Common myeloid progenitor, CD34-positive (primary cell): Measurements from ENCODE around the gene OLFM1.

Source experiments
- CTCF ChIA-PET: fragments of 350-600 bp; sonication (Branson Sonifier 250); formaldehyde crosslinking; loops from one replicate; lab custom pipeline; 2021; ENCODE audit warnings: antibody characterized with exemption; lab: Charles Lee
- POLR2A ChIA-PET: fragments of 350-600 bp; sonication (Branson Sonifier 250); formaldehyde crosslinking; loops from one replicate; lab custom pipeline; 2021; ENCODE audit warnings: antibody characterized with exemption; lab: Charles Lee
- DNase-seq, 3 donors: peaks; one replicate each; pipeline versions ENCODE4 v3.0.0 to v3.0.0-alpha.2; 2013
- H3K27ac ChIP-seq, 2 experiments: 1 replicate in 1 of 2; 2 replicates in 1 of 2; pipeline ENCODE4 v1.7.0; 2013; ENCODE audit warnings: inconsistent platforms in 2 of 2, low read length in 2 of 2, mild to moderate bottlenecking in 2 of 2, low read depth in 1 of 2, moderate library complexity in 1 of 2; ENCODE audit not compliant: severe bottlenecking in 2 of 2, insufficient read depth in 1 of 2, poor library complexity in 1 of 2
- H3K27me3 ChIP-seq, 5 experiments: replicated peaks in 2 of 5; 1 replicate in 3 of 5; 2 replicates in 2 of 5; pipeline versions ENCODE4 v1.6.1 to v1.7.0; 2013; ENCODE audit warnings: low read length in 4 of 5, mild to moderate bottlenecking in 2 of 5, moderate library complexity in 2 of 5, inconsistent platforms in 1 of 5; ENCODE audit not compliant: insufficient read depth in 5 of 5, control insufficient read depth in 4 of 5
- H3K36me3 ChIP-seq, 4 experiments: 1 replicate in 2 of 4; 2 replicates in 2 of 4; pipeline versions ENCODE4 v1.6.1 to v1.7.0; 2013; ENCODE audit warnings: low read length in 3 of 4, control low read depth in 1 of 4, mild to moderate bottlenecking in 1 of 4; ENCODE audit not compliant: control insufficient read depth in 4 of 4, insufficient read depth in 4 of 4
- H3K4me1 ChIP-seq, 4 experiments: 1 replicate in 3 of 4; 2 replicates in 1 of 4; pipeline versions ENCODE4 v1.6.1 to v1.7.1; 2013; ENCODE audit warnings: low read length in 3 of 4, mild to moderate bottlenecking in 3 of 4, control low read depth in 1 of 4, inconsistent platforms in 1 of 4, moderate library complexity in 1 of 4; ENCODE audit not compliant: control insufficient read depth in 4 of 4, insufficient read depth in 4 of 4; ENCODE audit errors: control extremely low read depth in 1 of 4
- H3K4me3 ChIP-seq, 7 experiments: 1 replicate in 4 of 7; 2 replicates in 3 of 7; pipeline versions ENCODE4 v1.5.1 to v1.7.0; 2013; ENCODE audit warnings: mild to moderate bottlenecking in 7 of 7, low read length in 6 of 7, moderate library complexity in 6 of 7, inconsistent platforms in 2 of 7, low read depth in 2 of 7, control low read depth in 1 of 7; ENCODE audit not compliant: insufficient read depth in 4 of 7, control insufficient read depth in 1 of 7; ENCODE audit errors: extremely low read depth in 1 of 7
- H3K9me3 ChIP-seq, 5 experiments: 1 replicate in 4 of 5; 2 replicates in 1 of 5; pipeline versions ENCODE4 v1.6.1 to v1.7.1; 2013; ENCODE audit warnings: low read length in 4 of 5, mild to moderate bottlenecking in 2 of 5, inconsistent platforms in 1 of 5, low read depth in 1 of 5, moderate library complexity in 1 of 5; ENCODE audit not compliant: control insufficient read depth in 4 of 5, insufficient read depth in 2 of 5; ENCODE audit errors: control extremely low read depth in 1 of 5
- WGBS: methylation state at CpG from one replicate; pipeline ENCODE4 v1.1.5; 2013; ENCODE audit not compliant: insufficient coverage; 5-methylcytosine and 5-hydroxymethylcytosine counted together

The OLFM1 gene

GRCh38 chr9:135098400-135099105 is 11.1 kb downstream of the OLFM1 start:
- Histone ChIP-seq H3K4me1 (no peaks in the 10 kb centered on the region), H3K36me3 (no peaks in the 10 kb centered on the region), H3K27ac (no peak overlapping the region), H3K27me3 (peaks cover 5 to 73% (median 13%) of the 10 kb centered on the region in 5 experiments), H3K9me3 (no peaks in the 10 kb centered on the region), H3K4me3 (no peak overlapping the region)
- 40% methylated on average over 19 of the region's 22 CpGs for WGBS
- ChIA-PET CTCF (no interaction called here), POLR2A (no interaction called here)
- peak; percentile 18 to 65 (median 60) for DNase-seq

GRCh38 chr9:135099574-135099973 is 12.1 kb downstream of the OLFM1 start:
- 90% methylated on average over 5 of the region's 5 CpGs for WGBS

DNA sequence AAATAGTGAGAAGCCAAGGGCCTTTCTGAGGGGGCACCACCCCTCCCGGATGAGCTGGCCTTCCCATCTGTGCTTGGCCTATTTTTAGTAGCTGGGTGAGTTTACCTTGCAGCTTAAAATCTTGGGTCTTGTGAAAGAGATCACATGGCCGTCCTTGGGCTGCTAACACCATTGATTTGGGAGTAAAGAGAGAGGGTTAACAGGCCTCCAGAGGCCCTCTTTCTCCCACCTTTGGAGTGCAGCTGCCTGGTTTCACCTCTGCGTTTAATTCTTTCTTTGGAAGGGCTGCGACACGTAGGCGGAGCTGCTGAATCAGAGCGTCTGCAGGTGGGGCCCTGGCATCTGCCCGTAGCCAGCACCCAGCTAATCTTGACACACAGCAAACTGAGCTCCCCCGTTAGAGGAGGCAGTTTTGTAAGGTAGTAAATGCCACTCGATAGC is 12.8 kb downstream of the OLFM1 start:
- H3K27ac ChIP-seq = no peak overlapping the region
- H3K4me3 ChIP-seq = no peak overlapping the region
- no peaks in the 10 kb centered on the region for H3K4me1 ChIP-seq
- peaks cover 5 to 74% (median 13%) of the 10 kb centered on the region in 5 experiments for H3K27me3 ChIP-seq
- WGBS = 45% methylated on average over 8 of the region's 10 CpGs
- no peak for DNase-seq
- H3K9me3 ChIP-seq = no peaks in the 10 kb centered on the region
- POLR2A ChIA-PET = no interaction called here
- no peaks in the 10 kb centered on the region for H3K36me3 ChIP-seq
- CTCF ChIA-PET = no interaction called here

More at GRCh38 chr9:135099574-135099973, 12.1 kb downstream of the OLFM1 start:
- ChIA-PET POLR2A (interaction anchor here (0.7 kb wide), 1 partner anchor 128 kb away, joined by 5 read pairs; no protein-coding TSS in a partner anchor), CTCF (no interaction called here)
- Histone ChIP-seq H3K27me3 (peaks cover 5 to 73% (median 13%) of the 10 kb centered on the region in 5 experiments), H3K9me3 (no peaks in the 10 kb centered on the region), H3K27ac (no peak overlapping the region), H3K4me1 (no peaks in the 10 kb centered on the region), H3K4me3 (no peak overlapping the region), H3K36me3 (no peaks in the 10 kb centered on the region)
- no peak for DNase-seq

DNA sequence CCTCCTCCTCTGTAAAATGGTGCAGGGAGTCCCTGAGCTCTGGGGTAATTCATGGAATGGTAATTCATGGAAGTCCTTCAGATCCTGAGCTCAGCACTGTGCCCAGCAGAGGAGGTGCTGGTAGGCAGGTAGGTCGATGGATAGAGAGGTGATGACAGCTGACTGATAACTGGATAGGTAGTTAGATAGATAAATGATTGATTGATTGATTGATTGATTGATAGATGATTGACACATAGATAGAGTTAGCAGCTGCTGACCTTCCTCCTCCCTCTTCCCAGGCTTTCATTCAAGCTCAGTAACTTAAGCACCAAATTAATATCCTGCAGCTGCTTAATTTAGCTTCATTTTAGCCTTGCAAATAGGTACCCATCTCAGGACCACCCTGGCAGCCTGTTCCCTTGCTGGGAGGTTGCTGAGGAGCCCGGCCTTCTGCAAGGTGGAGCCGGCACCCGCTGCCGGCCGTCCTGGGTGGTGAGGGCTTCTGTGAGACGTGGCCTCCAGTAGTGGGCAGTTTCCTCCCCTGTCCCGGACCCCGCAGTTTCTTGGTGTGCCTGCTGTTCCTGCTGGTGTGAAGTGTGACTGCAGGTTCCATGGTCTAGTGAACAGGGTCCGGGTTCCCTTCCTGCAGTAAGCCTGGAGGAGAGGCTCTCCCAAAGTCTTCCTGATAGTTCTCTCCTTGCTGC is 13.4 kb downstream of the OLFM1 start:
- ChIA-PET POLR2A (no interaction called here), CTCF (no interaction called here)
- no peak overlapping the region for H3K4me3 ChIP-seq
- DNase-seq = no peak
- H3K27ac ChIP-seq = no peak overlapping the region
- H3K4me1 ChIP-seq = no peaks in the 10 kb centered on the region
- H3K36me3 ChIP-seq = no peaks in the 10 kb centered on the region
- no peaks in the 10 kb centered on the region for H3K9me3 ChIP-seq
- H3K27me3 ChIP-seq = peaks cover 5 to 75% (median 13%) of the 10 kb centered on the region in 5 experiments
- WGBS = 91% methylated on average over 6 of the region's 10 CpGs

- ChIA-PET CTCF (no interaction called here), POLR2A (no interaction called here)
- WGBS = 92% methylated on average over 11 of the region's 11 CpGs
Observed at GRCh38 chr9:135101486-135101885, 14.0 kb downstream of the OLFM1 start.

GRCh38 chr9:135101926-135102325 is 14.5 kb downstream of the OLFM1 start:
- Histone ChIP-seq H3K27me3 (peaks cover 5 to 83% (median 13%) of the 10 kb centered on the region in 5 experiments), H3K36me3 (no peaks in the 10 kb centered on the region), H3K4me1 (no peaks in the 10 kb centered on the region), H3K9me3 (no peaks in the 10 kb centered on the region), H3K4me3 (no peak overlapping the region), H3K27ac (no peak overlapping the region)
- ChIA-PET POLR2A (no interaction called here), CTCF (no interaction called here)
- 96% methylated on average over 8 of the region's 8 CpGs for WGBS
- DNase-seq = no peak

More at GRCh38 chr9:135101486-135101885, 14.0 kb downstream of the OLFM1 start:
- Histone ChIP-seq H3K27me3 (peaks cover 5 to 79% (median 13%) of the 10 kb centered on the region in 5 experiments), H3K27ac (no peak overlapping the region), H3K36me3 (no peaks in the 10 kb centered on the region), H3K4me1 (no peaks in the 10 kb centered on the region), H3K4me3 (no peak overlapping the region), H3K9me3 (no peaks in the 10 kb centered on the region)
- DNase-seq = no peak

GRCh38 chr9:135102331-135102730 is 14.9 kb downstream of the OLFM1 start:
- whole genome bisulfite sequencing = 92% methylated on average over 11 of the region's 12 CpGs
- ChIA-PET POLR2A (no interaction called here), CTCF (no interaction called here)
- Histone ChIP-seq H3K36me3 (no peaks in the 10 kb centered on the region), H3K27ac (no peak overlapping the region), H3K27me3 (peaks cover 5 to 87% (median 14%) of the 10 kb centered on the region in 5 experiments), H3K4me1 (no peaks in the 10 kb centered on the region), H3K4me3 (no peak overlapping the region), H3K9me3 (no peaks in the 10 kb centered on the region)
- DNase-seq = no peak
